Measurements from ENCODE around the gene HDAC7. TPM values are rescaled to one million over a fixed set of nuclear protein-coding genes. Genes with fewer than 3 reads are reported as not detected.

Gene HDAC7
- total and polyA plus RNA-seq, 4 donors, result 13.5 to 64.2 (median 32.0) TPM

GRCh38 chr12:47808574-47809365 lies 10.9 kb downstream of the HDAC7 start:
- H3K4me3 ChIP-seq (ENCODE audit: low read depth, low read length), result no peak overlapping the region
- DNase-seq (ENCODE audit: low read depth in 4 of 6, low spot score in 6 of 6), result no peak
- peak overlapping the region; percentile 40 for H3K27ac ChIP-seq (ENCODE audit: low read depth, low read length)
- no peaks in the 10 kb centered on the region for H3K9me3 ChIP-seq (ENCODE audit: control insufficient read depth, insufficient read depth, low read length)
- H3K36me3 ChIP-seq (ENCODE audit: control insufficient read depth, insufficient read depth, low read length), result peaks cover 6% of the 10 kb centered on the region
- 79% methylated on average over 7 of the region's 9 CpGs for WGBS (ENCODE audit: insufficient coverage)
- no peaks in the 10 kb centered on the region for H3K27me3 ChIP-seq (ENCODE audit: control insufficient read depth, insufficient read depth, low read length)
- peaks cover 81% of the 10 kb centered on the region for H3K4me1 ChIP-seq (ENCODE audit: control insufficient read depth, insufficient read depth, low read length)

- Histone ChIP-seq H3K9me3 (ENCODE audit: control insufficient read depth, insufficient read depth, low read length) (no peaks in the 10 kb centered on the region), H3K27me3 (ENCODE audit: control insufficient read depth, insufficient read depth, low read length) (no peaks in the 10 kb centered on the region), H3K27ac (ENCODE audit: low read depth, low read length) (peak overlapping the region; percentile 40), H3K4me3 (ENCODE audit: low read depth, low read length) (no peak overlapping the region), H3K4me1 (ENCODE audit: control insufficient read depth, insufficient read depth, low read length) (peaks cover 81% of the 10 kb centered on the region), H3K36me3 (ENCODE audit: control insufficient read depth, insufficient read depth, low read length) (peaks cover 10% of the 10 kb centered on the region)
- 37% methylated on average over 3 of the region's 9 CpGs for WGBS (ENCODE audit: insufficient coverage)
- peak in 1 of 6 donors; percentile 51 for DNase-seq (ENCODE audit: low read depth in 4 of 6, low spot score in 6 of 6)
Observed at GRCh38 chr12:47808050-47808449, 11.7 kb downstream of the HDAC7 start.

- Histone ChIP-seq H3K9me3 (ENCODE audit: control insufficient read depth, insufficient read depth, low read length) (no peaks in the 10 kb centered on the region), H3K36me3 (ENCODE audit: control insufficient read depth, insufficient read depth, low read length) (peaks cover 10% of the 10 kb centered on the region), H3K4me3 (ENCODE audit: low read depth, low read length) (no peak overlapping the region), H3K4me1 (ENCODE audit: control insufficient read depth, insufficient read depth, low read length) (peaks cover 81% of the 10 kb centered on the region), H3K27ac (ENCODE audit: low read depth, low read length) (no peak overlapping the region), H3K27me3 (ENCODE audit: control insufficient read depth, insufficient read depth, low read length) (no peaks in the 10 kb centered on the region)
- DNase-seq (ENCODE audit: low read depth in 4 of 6, low spot score in 6 of 6), result no peak
- WGBS (ENCODE audit: insufficient coverage), result 83% methylated on average over 4 of the region's 5 CpGs
Observed at GRCh38 chr12:47807338-47807737, 12.4 kb downstream of the HDAC7 start.

- H3K4me1 ChIP-seq (ENCODE audit: control insufficient read depth, insufficient read depth, low read length), result peaks cover 72% of the 10 kb centered on the region
- H3K9me3 ChIP-seq (ENCODE audit: control insufficient read depth, insufficient read depth, low read length), result no peaks in the 10 kb centered on the region
- WGBS (ENCODE audit: insufficient coverage), result 60% methylated on average over 2 of the region's 2 CpGs
- no peaks in the 10 kb centered on the region for H3K27me3 ChIP-seq (ENCODE audit: control insufficient read depth, insufficient read depth, low read length)
- no peak for DNase-seq (ENCODE audit: low read depth in 4 of 6, low spot score in 6 of 6)
- no peak overlapping the region for H3K27ac ChIP-seq (ENCODE audit: low read depth, low read length)
- peaks cover 19% of the 10 kb centered on the region for H3K36me3 ChIP-seq (ENCODE audit: control insufficient read depth, insufficient read depth, low read length)
- no peak overlapping the region for H3K4me3 ChIP-seq (ENCODE audit: low read depth, low read length)
Observed at GRCh38 chr12:47805417-47805816, 14.3 kb downstream of the HDAC7 start.

GRCh38 chr12:47804171-47804570 lies 15.5 kb downstream of the HDAC7 start:
- 74% methylated on average over 6 of the region's 8 CpGs for WGBS (ENCODE audit: insufficient coverage)

GRCh38 chr12:47803191-47803875 lies 16.4 kb downstream of the HDAC7 start:
- Histone ChIP-seq H3K27ac (ENCODE audit: low read depth, low read length) (no peak overlapping the region), H3K4me1 (ENCODE audit: control insufficient read depth, insufficient read depth, low read length) (peaks cover 78% of the 10 kb centered on the region), H3K27me3 (ENCODE audit: control insufficient read depth, insufficient read depth, low read length) (no peaks in the 10 kb centered on the region), H3K4me3 (ENCODE audit: low read depth, low read length) (no peak overlapping the region), H3K36me3 (ENCODE audit: control insufficient read depth, insufficient read depth, low read length) (peaks cover 32% of the 10 kb centered on the region), H3K9me3 (ENCODE audit: control insufficient read depth, insufficient read depth, low read length) (no peaks in the 10 kb centered on the region)
- WGBS (ENCODE audit: insufficient coverage), result 69% methylated on average over 12 of the region's 12 CpGs
- DNase-seq (ENCODE audit: low read depth in 4 of 6, low spot score in 6 of 6), result no peak

More at GRCh38 chr12:47804171-47804570, 15.5 kb downstream of the HDAC7 start:
- peaks cover 26% of the 10 kb centered on the region for H3K36me3 ChIP-seq (ENCODE audit: control insufficient read depth, insufficient read depth, low read length)
- no peak overlapping the region for H3K27ac ChIP-seq (ENCODE audit: low read depth, low read length)
- no peaks in the 10 kb centered on the region for H3K9me3 ChIP-seq (ENCODE audit: control insufficient read depth, insufficient read depth, low read length)
- H3K27me3 ChIP-seq (ENCODE audit: control insufficient read depth, insufficient read depth, low read length), result no peaks in the 10 kb centered on the region
- peaks cover 79% of the 10 kb centered on the region for H3K4me1 ChIP-seq (ENCODE audit: control insufficient read depth, insufficient read depth, low read length)
- DNase-seq (ENCODE audit: low read depth in 4 of 6, low spot score in 6 of 6), result no peak
- no peak overlapping the region for H3K4me3 ChIP-seq (ENCODE audit: low read depth, low read length)

GRCh38 chr12:47802312-47802711 lies 17.4 kb downstream of the HDAC7 start:
- WGBS (ENCODE audit: insufficient coverage), result 54% methylated on average over 4 of the region's 5 CpGs
- H3K4me3 ChIP-seq (ENCODE audit: low read depth, low read length), result no peak overlapping the region
- H3K9me3 ChIP-seq (ENCODE audit: control insufficient read depth, insufficient read depth, low read length), result no peaks in the 10 kb centered on the region
- H3K27ac ChIP-seq (ENCODE audit: low read depth, low read length), result no peak overlapping the region
- no peaks in the 10 kb centered on the region for H3K27me3 ChIP-seq (ENCODE audit: control insufficient read depth, insufficient read depth, low read length)
- peaks cover 42% of the 10 kb centered on the region for H3K36me3 ChIP-seq (ENCODE audit: control insufficient read depth, insufficient read depth, low read length)
- H3K4me1 ChIP-seq (ENCODE audit: control insufficient read depth, insufficient read depth, low read length), result peaks cover 68% of the 10 kb centered on the region
- no peak for DNase-seq (ENCODE audit: low read depth in 4 of 6, low spot score in 6 of 6)

GRCh38 chr12:47801904-47802246 lies 17.8 kb downstream of the HDAC7 start:
- no peaks in the 10 kb centered on the region for H3K9me3 ChIP-seq (ENCODE audit: control insufficient read depth, insufficient read depth, low read length)
- no peak overlapping the region for H3K27ac ChIP-seq (ENCODE audit: low read depth, low read length)
- no peak for DNase-seq (ENCODE audit: low read depth in 4 of 6, low spot score in 6 of 6)
- H3K4me3 ChIP-seq (ENCODE audit: low read depth, low read length), result no peak overlapping the region
- WGBS (ENCODE audit: insufficient coverage), result 61% methylated on average over 7 of the region's 9 CpGs
- no peaks in the 10 kb centered on the region for H3K27me3 ChIP-seq (ENCODE audit: control insufficient read depth, insufficient read depth, low read length)
- peaks cover 46% of the 10 kb centered on the region for H3K36me3 ChIP-seq (ENCODE audit: control insufficient read depth, insufficient read depth, low read length)
- H3K4me1 ChIP-seq (ENCODE audit: control insufficient read depth, insufficient read depth, low read length), result peaks cover 65% of the 10 kb centered on the region

GRCh38 chr12:47801170-47801903 lies 18.4 kb downstream of the HDAC7 start:
- H3K27me3 ChIP-seq (ENCODE audit: control insufficient read depth, insufficient read depth, low read length), result no peaks in the 10 kb centered on the region
- H3K4me1 ChIP-seq (ENCODE audit: control insufficient read depth, insufficient read depth, low read length), result peaks cover 64% of the 10 kb centered on the region
- 60% methylated on average over 3 of the region's 7 CpGs for WGBS (ENCODE audit: insufficient coverage)
- H3K27ac ChIP-seq (ENCODE audit: low read depth, low read length), result no peak overlapping the region
- H3K36me3 ChIP-seq (ENCODE audit: control insufficient read depth, insufficient read depth, low read length), result peaks cover 52% of the 10 kb centered on the region
- H3K4me3 ChIP-seq (ENCODE audit: low read depth, low read length), result no peak overlapping the region
- no peak for DNase-seq (ENCODE audit: low read depth in 4 of 6, low spot score in 6 of 6)
- no peaks in the 10 kb centered on the region for H3K9me3 ChIP-seq (ENCODE audit: control insufficient read depth, insufficient read depth, low read length)

Data from spinal cord (tissue), 10 donors.